ENCODE results near the gene PLP1.

PLP1 gene

DNA sequence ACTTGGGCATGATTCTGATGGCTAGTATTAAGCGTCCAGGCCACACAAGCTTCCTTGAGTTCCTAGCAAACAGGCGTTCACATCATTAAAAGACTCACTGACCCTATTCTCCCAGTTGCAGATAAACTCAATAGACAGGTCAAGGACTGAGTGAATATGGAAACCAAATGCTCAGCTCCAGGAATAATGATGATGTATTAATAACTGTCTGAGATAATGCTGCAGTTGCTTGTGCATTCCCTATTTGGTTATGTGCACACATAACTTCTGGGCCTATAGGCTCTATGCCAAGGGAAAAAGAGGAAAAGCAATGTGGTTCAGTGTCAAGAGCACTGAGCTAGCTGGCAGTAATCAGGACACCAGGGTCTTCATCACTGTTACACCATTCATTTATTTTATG lies 51.9 kb downstream of the PLP1 start:
- FAIRE-seq (no peak), DNase-seq (ENCODE audit: low spot score) (no peak)

DNA sequence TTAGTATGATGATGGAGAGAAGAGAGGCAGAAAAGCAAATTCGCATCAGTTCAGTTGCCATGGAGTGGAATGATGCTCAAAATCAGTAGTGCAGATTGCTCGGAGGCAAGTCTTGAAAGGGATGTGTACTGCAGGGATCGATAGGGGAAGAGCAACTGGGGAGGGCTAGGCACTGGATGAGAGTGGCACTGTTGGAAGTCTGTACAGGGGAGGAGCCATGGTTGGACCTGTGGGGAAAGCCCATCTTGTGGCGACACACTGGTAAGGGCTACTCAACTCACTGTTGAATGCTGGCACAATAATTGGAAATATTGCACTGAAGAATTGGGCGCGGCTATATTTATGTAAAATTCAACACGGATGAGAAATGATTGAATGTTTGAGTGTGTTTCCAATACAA lies 54.2 kb downstream of the PLP1 start:
- DNase-seq (ENCODE audit: low spot score) (no peak), FAIRE-seq (no peak)

DNA sequence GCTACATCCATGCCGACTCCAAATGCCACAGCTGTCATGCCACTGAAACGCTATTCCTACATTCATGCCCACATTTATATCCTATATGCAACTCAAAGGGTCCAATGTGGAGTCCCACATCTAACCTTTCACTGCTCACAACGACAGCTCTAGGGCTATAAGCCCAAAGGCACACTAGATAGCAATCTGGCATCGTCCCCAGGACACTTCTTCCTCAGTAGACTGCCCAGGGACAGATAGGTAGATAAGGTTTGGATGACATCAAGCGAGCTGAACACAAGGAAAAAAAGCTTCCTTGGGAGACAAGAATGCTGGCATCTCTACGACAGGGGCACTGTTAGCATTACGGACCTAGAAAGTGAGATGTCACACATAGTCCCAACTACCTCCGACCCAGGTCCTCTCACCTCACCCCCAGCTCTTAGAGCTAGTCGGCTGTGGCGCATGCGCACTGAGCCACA lies 54.7 kb downstream of the PLP1 start:
- no peak for DNase-seq (ENCODE audit: low spot score)
- FAIRE-seq, result no peak

DNA sequence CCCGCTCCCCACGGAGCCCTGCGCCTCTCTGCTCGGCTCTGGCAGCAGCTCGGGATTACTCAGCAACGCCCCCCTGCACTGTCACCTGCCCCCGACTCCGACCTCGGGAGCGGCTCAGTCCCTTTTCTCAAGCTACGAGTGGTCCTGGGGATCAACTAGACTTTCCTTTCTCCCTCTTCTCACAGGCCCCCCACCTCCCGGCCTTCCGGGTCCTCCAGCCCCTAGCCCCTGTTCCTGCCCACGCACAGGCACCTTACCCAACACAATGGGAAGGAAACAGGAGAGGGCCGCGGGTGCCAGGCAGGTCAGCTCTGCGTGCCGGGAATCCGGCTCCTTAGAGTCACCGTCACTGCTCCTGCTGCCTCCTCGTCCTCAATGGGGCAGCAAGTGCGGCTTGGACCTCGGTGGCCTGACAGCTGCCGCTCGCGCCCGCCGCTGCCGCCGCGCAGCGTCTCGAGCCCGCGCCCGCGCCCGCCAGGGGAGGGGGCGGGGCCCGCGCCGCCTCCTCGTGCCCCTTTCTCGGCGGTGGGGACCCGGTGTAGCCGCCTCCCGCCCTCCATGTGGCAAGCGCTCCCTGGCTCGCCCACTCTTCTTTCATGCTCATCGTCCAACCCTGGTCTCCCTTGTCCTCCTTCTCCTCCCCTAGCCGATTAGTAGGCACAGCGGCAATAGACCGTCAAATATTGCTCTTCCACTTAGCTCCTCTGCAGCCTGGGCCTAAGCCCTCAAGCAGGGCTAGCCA lies 55.3 kb downstream of the PLP1 start, which contains the start of gene RAB9B:
Gene RAB9B, minus strand, starts transcription at position 455 of the 742 bp plus-strand sequence. CDS start 6,473 bp downstream, outside the sequence.
- no peak for DNase-seq (ENCODE audit: low spot score)
- FAIRE-seq, result no peak

DNA sequence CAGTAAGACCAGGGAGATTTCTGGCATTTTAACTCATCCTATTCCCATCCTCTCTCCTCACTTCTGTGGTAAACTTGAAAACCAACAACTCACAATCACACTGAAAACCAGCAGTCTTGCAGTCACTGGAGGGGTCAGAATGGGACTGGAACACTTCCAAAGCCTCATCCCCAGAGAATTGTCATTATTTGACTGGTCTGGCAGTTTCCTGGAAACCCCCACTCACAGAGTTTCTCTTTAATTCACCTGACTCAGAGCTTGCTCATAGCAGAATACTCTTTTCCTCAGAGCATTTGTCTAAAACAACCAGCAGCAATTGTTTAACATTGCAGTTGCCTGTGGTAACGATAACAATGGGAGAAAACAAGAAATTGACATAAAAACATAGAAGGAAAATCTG lies 62.8 kb downstream of the PLP1 start:
- peak; percentile 95 for FAIRE-seq

More for the DNA sequence above, 62.8 kb downstream of the PLP1 start:
- DNase-seq (ENCODE audit: low spot score), result peak; percentile 79

Data from RCC 7860 (cell line).